ENCODE results near the gene CACNB4.
"Not testable (repeated sequence)": the region's sequence is repeated elsewhere in the genome, so short reads cannot be mapped to it uniquely, and the experiment has no call there.

The CACNB4 gene

DNA sequence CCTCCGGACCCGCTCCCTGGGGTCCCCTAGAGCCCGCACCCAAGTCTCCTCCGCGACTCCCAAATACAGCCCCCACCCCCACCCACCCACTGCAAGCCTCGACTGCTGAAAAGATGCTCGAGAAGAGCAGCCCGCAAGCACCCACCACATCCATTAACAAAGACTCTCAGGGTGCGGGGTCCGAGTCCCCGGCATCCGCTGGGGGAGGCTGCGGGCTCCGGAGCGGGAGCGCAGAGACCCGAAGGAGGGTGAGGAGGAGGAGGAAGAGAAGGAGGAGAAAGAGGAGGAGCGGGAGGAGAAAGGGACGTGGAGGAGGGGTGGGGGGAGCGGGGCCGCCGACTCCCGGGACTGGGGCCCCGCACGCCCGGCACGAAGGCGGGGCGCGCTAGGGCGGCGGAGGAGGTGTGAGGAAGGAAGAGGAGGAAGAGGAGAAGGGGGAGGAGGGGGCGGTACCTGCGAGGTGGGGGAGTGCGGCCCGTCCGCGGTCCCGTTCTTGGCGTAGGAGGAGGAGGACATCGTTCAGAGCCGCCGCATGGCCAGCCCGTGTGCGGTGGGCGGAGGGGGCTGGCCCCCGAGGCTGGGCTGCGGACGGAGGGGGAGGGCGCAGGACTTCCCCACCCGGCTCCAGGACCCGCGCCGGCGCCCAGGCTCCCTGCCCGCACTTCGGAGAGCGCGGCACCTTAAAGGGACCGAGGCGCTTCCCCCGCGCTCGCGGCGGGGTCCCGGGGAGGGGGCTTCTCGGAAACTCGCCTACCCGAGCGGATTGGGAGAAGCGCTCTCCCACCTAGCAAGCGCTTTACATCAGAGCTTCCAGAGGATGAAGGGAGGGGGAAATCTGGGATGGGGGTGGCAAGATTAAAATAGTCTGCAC is at the start of gene CACNB4:
CACNB4 (minus strand) TSS at position 549 of the 871 bp plus-strand sequence.
- peak; percentile 6 for DNase-seq

DNA sequence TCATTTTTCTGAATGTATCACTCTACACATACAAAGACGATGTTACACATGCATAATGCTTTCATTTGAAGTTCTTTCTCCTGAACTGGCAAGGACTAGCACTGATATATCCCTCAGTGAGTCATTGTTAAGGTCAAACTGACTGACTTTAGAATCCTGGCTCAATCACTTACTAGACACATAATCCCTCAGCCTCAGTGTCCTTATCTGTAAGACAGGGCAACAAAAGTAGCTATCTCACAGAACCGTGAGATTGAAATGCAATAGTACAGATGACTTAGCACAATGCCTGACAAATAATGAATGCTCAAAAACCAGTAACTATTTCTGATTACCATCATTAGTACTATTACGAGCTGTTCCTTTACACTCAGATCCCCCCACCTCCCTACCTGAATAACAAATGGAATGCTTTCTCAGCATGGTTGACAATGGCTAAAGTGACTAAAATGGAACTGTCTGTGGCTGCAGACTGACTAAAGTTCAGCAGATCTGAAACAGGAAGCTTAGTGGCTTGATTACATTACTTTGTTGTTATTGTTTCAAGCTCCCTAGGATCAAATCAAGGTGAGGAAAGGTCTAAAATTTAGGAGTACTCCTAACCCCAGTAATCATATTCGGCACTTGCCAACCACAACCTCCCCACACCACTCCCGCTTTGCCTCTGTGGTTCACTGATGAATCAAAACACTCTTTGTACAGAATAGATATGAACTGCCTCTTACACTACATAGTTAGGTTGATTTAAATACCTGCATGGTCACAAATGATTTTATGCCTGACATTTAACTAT is 35.8 kb upstream of the CACNB4 start:
- peak; percentile 54 for DNase-seq

DNA sequence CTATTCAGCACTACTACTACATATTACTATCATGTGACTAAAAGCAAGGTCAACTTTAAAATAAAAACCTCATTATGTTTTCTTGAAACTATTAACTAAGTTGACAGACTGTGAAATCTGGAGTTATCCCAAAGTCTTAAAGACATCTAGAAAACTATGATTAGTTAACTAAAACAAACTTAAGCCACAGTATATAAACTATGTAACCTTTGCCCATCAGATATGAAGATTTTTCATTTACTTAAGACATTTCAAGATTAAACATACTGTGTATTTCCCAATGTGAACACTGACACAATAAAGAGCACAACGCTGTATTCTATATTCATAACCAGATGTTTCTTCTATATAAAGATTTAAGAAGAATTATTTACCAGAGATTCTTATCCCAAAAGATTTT is 33.5 kb upstream of the CACNB4 start:
- no peak for DNase-seq

DNA sequence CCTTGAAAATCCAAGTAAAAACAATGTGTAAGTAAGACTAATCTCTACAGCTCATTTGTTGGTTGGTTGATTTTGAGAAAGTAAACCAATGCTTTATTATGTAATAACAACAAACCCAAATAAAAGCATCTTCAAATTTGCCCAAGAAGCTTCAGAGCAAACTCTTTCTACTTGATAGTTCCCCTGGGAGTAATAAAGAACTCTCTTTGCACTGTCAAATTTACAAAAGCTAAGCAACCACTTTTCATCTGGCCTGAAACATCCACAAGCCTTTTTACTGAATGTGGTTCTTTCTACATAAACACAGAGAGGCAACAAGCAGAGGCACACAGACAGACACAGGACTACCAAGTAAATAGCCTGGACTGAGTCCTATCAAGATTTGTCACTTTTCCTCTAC is 28.8 kb upstream of the CACNB4 start:
- no peak for DNase-seq

DNA sequence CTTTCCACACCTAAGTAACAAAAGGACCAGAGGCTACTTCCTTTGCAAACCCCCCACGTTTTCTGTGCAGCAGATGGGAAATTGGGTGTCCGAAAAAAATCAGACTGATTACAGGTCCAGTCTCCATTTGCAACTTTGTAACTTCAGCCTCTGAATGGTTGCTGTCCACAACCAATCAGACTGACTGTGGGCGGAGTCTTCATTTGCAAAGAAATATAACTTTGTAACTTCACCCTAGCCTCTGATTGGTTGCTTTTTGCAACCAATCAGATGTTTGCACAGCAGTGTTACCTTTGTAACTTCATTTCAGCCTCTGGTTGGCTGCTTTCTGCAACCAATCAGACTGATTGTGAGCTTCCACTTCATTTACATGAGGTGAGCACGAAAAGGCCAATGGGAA is 27.8 kb upstream of the CACNB4 start:
- DNase-seq: peak; percentile 2

DNA sequence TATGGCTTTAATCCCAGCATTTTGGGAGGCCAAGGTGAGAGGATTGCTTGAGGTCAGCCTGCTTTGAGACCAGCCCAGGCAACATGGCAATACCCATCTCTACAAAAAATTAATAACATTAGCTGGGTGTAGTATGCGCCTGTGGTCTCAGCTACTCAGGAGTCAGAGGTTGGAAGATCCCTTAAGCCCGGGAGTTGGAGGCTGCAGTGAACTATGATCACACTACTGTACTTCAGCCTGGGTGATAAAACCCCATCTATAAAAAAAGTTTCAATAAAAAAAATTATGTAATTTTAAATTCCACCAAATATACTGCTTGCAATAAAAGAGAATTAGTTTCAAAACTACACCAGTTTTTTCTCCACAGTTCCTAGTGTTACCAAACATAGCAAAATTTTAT is 23.3 kb upstream of the CACNB4 start:
- no peak for DNase-seq

DNA sequence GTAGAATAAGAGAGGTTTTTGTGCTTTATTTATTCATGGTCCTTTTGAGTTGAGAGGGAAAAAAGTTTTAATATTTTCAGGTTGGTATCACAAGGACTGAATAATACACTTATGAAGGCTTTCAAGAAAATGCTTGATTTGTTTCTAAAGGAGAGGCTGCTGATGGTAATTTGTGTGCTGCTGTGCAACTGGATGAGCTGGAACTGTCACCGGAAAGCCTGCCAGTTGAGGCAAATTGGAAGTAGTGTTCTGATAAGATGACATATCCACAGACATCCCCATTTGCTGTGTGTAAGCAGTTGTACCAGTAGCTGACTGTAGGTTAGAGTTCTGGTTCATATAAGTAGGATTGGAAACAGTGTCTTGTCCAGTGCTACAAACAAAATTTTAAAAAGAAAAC is 21.6 kb upstream of the CACNB4 start:
- DNase-seq: no peak

DNA sequence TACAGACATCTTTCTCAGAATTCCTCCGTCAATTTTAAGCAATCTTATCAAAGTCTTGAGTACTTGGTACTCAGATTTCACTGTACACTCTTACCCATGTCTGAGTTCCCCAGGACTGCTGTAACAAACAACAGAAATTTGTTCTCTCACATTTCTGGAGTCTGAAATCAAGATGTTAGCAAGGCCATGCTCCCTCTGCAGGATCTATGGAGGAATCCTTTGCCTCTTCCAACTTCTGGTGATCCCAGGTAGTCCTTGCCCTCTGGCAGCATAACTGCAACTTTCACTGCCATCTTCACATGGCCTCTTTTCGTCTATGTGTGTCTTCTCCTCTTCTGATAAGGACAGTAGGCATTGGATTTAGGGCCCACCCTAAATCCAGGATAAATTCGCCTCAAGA is 17.1 kb upstream of the CACNB4 start:
- DNase-seq: no peak

DNA sequence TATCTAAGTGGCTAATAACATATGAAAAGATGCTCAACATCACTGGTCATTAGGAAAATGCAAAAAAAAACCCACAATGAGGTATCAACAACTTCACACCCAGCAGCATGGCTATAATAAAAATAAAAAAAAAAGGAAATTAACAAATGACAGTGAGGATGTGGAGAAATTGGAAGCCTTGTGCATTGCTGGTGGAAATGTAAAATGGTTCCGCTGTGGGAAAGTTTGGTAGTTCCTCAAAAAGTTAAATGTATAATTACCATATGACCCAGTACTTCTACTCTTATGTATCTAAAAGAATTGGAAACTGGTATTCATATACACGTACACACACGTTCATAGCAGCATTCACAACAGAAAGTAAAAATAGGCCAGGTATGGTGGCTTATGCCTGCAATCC is 15.5 kb upstream of the CACNB4 start:
- DNase-seq: no peak

DNA sequence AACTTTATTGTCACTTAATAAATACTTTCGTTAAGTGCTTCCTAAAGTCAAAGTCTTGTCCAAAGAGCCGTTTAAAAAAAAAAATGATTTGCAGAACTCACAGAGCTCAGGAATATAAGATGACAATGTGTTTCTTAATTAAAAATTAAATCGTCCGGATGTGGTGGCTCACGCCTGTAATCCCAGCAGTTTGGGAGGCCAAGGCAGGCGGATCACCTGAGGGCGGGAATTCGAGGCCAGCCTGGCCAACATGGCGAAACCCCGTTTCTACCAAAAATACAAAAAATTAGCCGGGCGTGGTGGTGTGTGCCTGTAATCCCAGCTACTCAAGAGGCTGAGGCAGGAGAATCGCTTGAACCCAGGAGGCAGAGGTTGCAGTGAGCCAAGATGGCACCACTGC is 8.3 kb upstream of the CACNB4 start:
- DNase-seq: not testable (repeated sequence)

DNA sequence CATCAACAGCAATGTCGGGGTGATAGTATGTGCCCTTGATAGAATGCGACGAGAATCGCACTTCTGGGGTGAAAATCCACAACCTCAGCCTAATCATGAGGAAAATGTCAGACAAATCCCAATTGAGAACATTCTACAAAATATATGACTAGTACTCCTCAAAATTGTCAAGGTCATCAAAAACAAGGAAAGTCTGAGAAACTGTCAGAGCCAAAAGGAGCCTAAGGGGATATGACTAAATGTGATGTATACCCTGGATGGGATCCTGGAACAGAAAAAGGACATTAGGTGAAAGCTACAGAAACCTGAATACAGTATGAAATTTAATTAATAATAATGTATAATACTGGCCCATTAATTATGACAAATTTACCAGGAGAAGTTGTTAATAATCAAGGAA is 7.6 kb upstream of the CACNB4 start:
- no peak for DNase-seq

DNA sequence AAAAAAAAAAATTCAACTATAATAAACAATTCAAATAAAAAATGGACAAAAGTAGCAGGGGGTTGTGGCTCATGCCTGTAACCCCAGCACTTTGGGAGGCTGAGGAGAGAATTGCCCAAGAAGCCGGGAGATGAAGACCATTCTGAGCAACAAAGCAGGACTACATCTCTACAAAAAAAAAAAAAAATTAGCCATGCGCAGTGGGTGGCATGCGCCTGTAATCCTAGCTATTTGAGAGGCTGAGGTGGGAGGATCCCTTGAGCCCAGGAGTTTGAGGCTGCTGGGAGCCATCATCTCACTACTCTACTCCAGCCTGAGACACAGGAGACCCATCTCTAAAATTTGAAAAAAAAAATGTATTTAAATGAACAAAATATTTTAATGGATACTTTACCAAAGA is 4.4 kb upstream of the CACNB4 start:
- no peak for DNase-seq

DNA sequence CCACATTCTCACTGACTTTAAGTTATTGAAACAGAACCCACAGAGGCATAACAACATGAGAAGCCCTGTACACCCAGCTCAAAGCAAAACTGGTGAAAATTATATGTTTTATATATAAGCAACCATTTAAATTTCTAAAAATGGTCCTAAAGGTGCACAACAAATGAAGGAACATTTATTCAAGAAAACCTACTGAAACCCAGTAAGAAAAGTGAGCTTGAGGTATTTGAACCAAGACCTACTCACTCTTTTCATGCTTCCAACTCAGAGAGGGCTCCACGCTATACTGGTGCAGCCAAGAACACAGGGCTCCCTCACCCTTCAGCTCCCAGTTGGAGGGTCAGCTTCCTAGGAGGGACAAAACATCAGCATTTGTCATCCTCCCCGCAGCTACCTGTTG is 2.1 kb upstream of the CACNB4 start:
- no peak for DNase-seq

DNA sequence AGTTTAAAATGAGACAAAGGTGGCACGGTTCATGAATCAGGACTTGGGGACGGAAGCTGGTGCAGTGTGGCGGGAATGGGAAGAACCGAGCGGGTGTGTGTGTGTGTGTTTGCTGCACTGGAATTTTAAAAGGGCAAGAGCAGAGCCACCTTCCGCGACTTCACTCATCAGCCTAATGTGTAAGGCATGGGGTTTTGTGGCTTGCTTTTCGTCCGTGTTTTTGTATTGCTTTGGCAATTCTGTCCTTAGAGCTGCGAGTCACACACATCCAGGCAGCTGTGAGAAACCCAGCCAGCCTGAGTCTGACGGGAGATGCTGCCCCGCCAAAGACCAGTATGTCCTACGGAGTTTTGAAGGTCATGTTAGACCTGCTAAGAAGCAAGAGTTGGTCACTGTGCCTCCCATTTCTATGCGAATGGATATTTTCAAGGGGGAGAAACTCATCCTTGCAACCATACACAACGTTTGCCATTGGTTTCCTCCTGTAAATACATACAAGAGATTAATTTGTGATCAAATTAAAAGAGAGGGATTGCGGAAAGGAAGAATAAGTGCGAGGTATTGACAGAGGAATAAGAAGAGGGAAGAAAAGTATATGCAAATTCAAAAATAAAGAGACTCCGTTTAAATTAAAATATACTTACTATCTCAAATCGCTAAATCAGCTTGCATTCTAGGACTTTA is 665 bp upstream of the CACNB4 start:
- peak; percentile 8 for DNase-seq

DNA sequence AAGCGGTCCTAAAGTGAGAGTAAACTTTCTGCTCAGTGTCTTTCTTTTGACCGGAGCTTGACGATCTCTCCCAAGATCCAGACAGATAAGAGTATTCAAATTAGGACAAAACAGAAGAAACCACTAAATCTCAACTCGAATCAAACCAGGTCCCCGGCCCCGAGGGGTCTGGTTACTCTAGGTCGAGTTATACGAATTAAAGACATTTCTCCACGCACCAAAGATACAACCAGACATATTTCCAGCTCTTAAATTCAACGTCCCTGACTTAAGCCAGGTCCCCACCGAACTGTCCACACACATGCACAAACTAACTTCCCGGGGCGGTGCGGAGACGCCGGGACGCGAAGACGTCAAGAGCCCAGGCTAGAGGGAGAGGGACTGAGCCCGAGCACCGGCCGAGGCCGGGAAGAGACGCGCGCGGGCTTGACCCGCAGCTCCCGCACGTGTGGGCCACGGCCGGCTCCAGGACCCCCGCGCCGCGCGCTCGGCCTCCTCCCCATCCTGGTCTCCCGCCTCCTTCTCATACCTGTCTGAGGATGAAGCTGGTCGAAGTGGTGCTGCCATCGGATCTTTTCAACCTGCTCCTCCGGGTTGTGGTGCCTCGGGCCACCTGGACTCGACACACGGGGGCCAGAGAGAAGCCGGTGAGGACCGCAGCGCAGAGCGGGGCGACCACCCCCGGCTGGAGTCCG is 896 bp downstream of the CACNB4 start:
- DNase-seq: peak; percentile 7

DNA sequence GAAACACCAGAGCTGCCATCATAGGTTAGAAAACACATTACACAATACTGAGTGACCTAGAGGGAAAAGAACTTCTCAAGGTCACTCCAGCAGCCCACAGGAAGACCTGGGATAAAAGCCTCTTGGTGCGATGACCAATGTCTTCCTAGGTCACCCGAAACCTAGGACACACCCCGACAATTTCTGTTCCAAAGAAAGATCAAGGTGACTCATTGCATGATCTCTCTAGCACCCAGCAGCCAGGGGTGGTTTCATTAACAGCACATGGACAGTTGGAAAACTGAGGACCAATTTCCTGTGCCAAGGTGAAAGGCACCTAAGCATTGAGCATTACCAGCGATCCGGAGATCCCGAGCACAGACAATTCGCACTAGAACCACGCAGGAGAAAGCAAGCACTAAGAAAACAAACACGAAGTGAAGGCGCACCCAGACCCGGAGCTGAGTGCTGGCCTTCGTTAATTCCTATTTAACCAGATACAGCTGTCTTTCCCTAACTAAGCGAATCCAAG is 1.5 kb downstream of the CACNB4 start:
- no peak for DNase-seq

DNA sequence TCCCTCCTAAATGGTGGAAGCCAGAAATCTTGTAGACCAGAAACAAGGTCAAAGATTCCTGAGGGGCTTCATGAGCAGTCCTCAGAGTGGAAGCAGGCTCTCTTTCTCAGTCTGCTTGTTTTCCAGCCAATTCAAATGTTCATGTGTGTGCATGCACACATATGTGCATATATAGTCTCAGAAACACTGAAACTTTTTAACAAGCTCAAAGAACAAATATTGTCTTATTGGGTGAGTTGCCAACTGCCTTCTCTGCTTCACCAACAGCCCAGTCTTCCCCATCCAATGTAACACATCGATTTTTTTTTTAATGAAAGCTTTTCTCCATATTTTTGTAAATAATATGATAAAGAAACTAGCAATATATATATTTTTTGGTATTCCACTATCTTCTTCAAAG is 3.7 kb downstream of the CACNB4 start:
- DNase-seq: no peak

DNA sequence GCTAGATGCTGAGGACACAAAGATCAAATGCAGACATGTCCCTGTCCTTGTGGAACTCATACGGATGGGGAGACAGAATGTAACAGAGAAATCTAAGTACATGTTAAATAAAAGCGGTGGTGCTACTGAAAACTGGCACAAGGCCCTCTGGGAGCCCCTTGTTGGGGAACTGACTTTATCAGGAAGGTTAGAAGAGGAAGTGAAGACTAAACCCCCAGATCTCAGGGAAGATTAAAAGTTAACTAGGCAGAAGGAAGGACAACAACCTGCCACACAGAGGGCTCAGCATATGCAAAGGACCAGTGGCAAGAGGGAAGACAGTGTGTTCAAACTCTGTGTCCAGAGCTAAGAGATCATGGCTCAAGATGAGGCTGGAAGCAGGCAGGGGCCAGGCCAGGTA is 4.8 kb downstream of the CACNB4 start:
- no peak for DNase-seq

DNA sequence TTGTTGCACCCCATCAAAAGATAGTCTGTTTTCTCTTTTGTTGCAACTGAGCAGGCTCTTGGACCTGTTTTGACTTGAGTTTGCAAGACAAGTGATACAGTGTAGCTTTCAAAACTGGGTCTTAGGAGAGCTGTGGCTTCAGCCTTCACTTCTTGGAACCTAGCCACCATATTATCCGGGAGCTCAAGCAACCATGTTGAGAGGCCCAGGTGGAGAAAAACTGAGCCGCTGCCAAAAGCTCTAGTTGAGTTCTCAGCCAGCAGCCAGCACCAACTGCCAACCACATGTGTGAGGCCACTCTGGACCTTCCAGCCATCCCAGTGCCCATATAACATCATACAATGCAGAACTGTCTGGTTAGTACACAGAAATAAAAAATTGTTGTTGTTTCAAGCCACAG is 5.4 kb downstream of the CACNB4 start:
- no peak for DNase-seq

DNA sequence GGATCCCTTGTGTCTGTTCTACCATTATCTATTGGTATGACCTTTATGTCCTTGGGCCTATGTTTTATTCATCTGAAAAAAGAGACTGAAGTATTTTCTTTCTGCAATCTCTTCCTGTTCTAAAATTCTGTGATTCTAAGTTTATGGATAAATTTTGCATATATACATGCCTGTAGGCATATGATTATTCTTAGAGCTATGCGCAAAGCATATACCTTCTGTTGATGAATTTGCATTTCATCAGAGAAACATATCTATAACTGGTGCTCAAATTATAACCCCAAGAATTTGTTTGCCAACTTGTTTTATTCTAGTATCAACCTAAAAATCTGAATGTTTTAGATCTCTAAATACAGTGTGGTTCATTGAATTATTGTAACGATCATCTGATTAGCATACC is 6.7 kb downstream of the CACNB4 start:
- DNase-seq: no peak

DNA sequence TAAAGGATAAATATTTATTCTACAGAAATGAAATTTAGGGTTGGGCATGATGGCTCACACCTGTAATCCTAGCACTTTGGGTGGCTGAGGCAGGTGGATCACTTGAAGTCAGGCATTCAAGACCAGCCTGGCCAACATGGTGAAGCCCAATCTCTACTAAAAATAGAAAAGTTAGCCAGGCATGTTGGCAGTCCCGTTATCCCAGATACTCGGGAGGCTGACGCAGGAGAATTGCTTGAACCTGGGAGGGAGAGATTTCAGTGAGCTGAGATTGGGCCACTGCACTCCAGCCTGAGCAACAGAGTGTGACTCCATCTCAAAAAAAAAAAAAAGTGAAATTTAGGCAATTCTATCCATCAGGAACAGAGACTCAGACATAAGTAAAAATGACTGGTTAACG is 8.1 kb downstream of the CACNB4 start:
- not testable (repeated sequence) for DNase-seq

DNA sequence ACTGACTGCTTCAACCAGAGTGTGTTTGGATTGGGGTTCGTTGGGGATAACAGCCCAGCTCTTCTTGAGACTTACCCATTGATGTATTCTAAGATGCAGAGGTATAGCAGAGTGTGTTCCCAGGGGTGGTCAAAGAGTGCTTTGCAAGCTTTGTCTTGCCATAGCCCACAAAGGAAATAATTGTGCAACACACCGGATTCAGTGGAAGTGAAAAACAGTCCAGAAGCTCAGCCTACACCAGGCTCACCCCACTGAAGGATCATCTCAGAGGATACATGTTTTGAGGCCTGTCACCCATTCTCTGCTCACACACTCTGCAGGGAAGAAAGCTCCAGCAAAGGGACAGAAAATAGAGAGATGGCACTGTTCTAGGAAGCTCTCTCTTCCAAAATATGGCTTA is 9.6 kb downstream of the CACNB4 start:
- DNase-seq: no peak

DNA sequence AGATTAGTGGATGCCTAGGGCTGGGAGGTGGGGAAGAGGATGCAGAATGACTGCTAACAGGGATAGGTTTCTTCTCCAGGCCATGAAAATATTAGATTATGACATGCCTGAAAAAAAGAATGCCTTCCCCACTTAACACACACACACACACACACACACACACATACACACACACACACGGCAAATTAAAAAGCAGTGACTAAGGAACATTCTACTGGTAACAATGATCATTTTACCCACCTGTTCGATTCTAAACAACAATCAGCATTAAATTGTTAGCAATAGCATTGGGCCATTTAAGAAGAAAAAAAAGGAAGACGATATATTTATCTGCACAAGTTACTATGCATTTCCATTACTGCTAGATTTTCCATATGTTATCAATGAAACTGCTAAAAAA is 10.8 kb downstream of the CACNB4 start:
- no peak for DNase-seq
